Astrocyte (in vitro differentiated cells and primary cell): ENCODE results near the gene GNPDA2. TPM values are rescaled to one million over a fixed set of nuclear protein-coding genes. Genes with fewer than 3 reads are reported as not detected.
A peak's percentile ranks its signal among the peaks of the same experiment; 100 is the strongest.

Source experiments
- DNase-seq: peaks from one replicate; pipeline ENCODE4 v3.0.0-alpha.2; 2010; ENCODE audit warnings: low read depth
- FAIRE-seq: peaks from 2 replicates; lab custom pipeline; 2011; peaks lifted over from hg19 to GRCh38; lab: Jason Lieb, UNC
- H2AFZ ChIP-seq: 2 replicates; pipeline ENCODE4 v1.6.0; 2012; ENCODE audit warnings: low read depth, low read length, inconsistent platforms
- H3K27ac ChIP-seq: 2 replicates; pipeline ENCODE4 v1.5.1; 2011; ENCODE audit warnings: low read depth, low read length, inconsistent platforms
- H3K27me3 ChIP-seq: 2 replicates; pipeline ENCODE4 v1.6.0; 2011; ENCODE audit warnings: low read length, inconsistent platforms; ENCODE audit not compliant: insufficient read depth
- H3K36me3 ChIP-seq: 2 replicates; pipeline ENCODE4 v1.5.1; 2011; ENCODE audit warnings: low read length, inconsistent platforms; ENCODE audit not compliant: insufficient read depth
- H3K4me1 ChIP-seq: 2 replicates; pipeline ENCODE4 v1.5.1; 2011; ENCODE audit warnings: low read length, inconsistent platforms; ENCODE audit not compliant: insufficient read depth
- H3K4me2 ChIP-seq: 2 replicates; pipeline ENCODE4 v1.6.0; 2012; ENCODE audit warnings: low read length, inconsistent platforms
- H3K4me3 ChIP-seq: 2 replicates; pipeline ENCODE4 v1.5.1; 2011; ENCODE audit warnings: low read depth, mild to moderate bottlenecking, low read length, inconsistent platforms; ENCODE audit not compliant: insufficient read depth
- H3K79me2 ChIP-seq: 2 replicates; pipeline ENCODE4 v1.6.0; 2012; ENCODE audit warnings: mild to moderate bottlenecking, low read length, inconsistent platforms; ENCODE audit not compliant: insufficient read depth
- H3K9ac ChIP-seq: 2 replicates; pipeline ENCODE4 v1.6.0; 2012; ENCODE audit warnings: mild to moderate bottlenecking, low read length, inconsistent platforms
- H3K9me3 ChIP-seq: 2 replicates; pipeline ENCODE4 v1.5.1; 2012; ENCODE audit warnings: low read depth, mild to moderate bottlenecking, low read length, inconsistent platforms; ENCODE audit not compliant: insufficient read depth
- H4K20me1 ChIP-seq: 2 replicates; pipeline ENCODE4 v1.6.0; 2012; ENCODE audit warnings: low read length, inconsistent platforms; ENCODE audit not compliant: insufficient read depth
- H3K27ac Mint-ChIP-seq: one replicate; pipeline ENCODE4 v1.8.0; 2021; ENCODE audit warnings: mild to moderate bottlenecking, mixed read lengths; ENCODE audit not compliant: unreplicated experiment
- H3K27me3 Mint-ChIP-seq: one replicate; pipeline ENCODE4 v1.8.0; 2021; ENCODE audit warnings: low read depth, mixed read lengths; ENCODE audit not compliant: unreplicated experiment
- H3K36me3 Mint-ChIP-seq: one replicate; pipeline ENCODE4 v1.8.0; 2021; ENCODE audit warnings: low read depth, mixed read lengths; ENCODE audit not compliant: unreplicated experiment
- H3K4me1 Mint-ChIP-seq: one replicate; pipeline ENCODE4 v1.8.0; 2021; ENCODE audit warnings: low read depth, mixed read lengths; ENCODE audit not compliant: unreplicated experiment
- H3K4me3 Mint-ChIP-seq: one replicate; pipeline ENCODE4 v1.8.0; 2021; ENCODE audit warnings: mild to moderate bottlenecking, moderate library complexity, mixed read lengths; ENCODE audit not compliant: unreplicated experiment
- H3K9me3 Mint-ChIP-seq: one replicate; pipeline ENCODE4 v1.8.0; 2021; ENCODE audit warnings: mild to moderate bottlenecking, mixed read lengths; ENCODE audit not compliant: unreplicated experiment
- CTCF ChIP-seq: IDR thresholded peaks from 2 replicates; pipeline ENCODE4 v1.5.1; 2011; ENCODE audit warnings: low read depth, mild to moderate bottlenecking, inconsistent platforms, low read length, moderate library complexity; ENCODE audit not compliant: insufficient read depth
- EZH2 ChIP-seq: IDR thresholded peaks from 2 replicates; pipeline ENCODE4 v1.6.1; 2012; ENCODE audit warnings: mild to moderate bottlenecking, low read length, inconsistent platforms; ENCODE audit not compliant: insufficient read depth
- total RNA-seq: library from RNA; stranded (reverse); gene quantifications from 2 replicates; pipeline ENCODE4 v1.2.1, GENCODE V29; 2021

GNPDA2 gene
- total RNA-seq, 1 donor from 2014 or later = 12.2 TPM

GRCh38 chr4:44725726-44726037 is 674 bp downstream of the GNPDA2 start:
- Histone ChIP-seq H3K4me2 (peak overlapping the region; percentile 97), H4K20me1 (peaks cover 21% of the 10 kb centered on the region), H3K79me2 (peaks cover 54% of the 10 kb centered on the region), H3K4me3 (peak overlapping the region; percentile 87), H2AFZ (peak overlapping the region; percentile 87), H3K27ac (peak overlapping the region; percentile 62), H3K9me3 (no peaks in the 10 kb centered on the region), H3K4me1 (no peaks in the 10 kb centered on the region), H3K9ac (peak overlapping the region; percentile 87), H3K36me3 (no peaks in the 10 kb centered on the region), H3K27me3 (no peaks in the 10 kb centered on the region)
- H3K27ac Mint-ChIP-seq = peak overlapping the region; percentile 55
- H3K27me3 Mint-ChIP-seq = no peaks in the 10 kb centered on the region
- H3K4me3 Mint-ChIP-seq = peak overlapping the region; percentile 97
- no peaks in the 10 kb centered on the region for H3K36me3 Mint-ChIP-seq
- no peaks in the 10 kb centered on the region for H3K9me3 Mint-ChIP-seq
- FAIRE-seq = no peak
- TF ChIP-seq EZH2 = no peak
- no peak for TF ChIP-seq CTCF
- no peak for DNase-seq
- H3K4me1 Mint-ChIP-seq = peaks cover 4% of the 10 kb centered on the region

DNA sequence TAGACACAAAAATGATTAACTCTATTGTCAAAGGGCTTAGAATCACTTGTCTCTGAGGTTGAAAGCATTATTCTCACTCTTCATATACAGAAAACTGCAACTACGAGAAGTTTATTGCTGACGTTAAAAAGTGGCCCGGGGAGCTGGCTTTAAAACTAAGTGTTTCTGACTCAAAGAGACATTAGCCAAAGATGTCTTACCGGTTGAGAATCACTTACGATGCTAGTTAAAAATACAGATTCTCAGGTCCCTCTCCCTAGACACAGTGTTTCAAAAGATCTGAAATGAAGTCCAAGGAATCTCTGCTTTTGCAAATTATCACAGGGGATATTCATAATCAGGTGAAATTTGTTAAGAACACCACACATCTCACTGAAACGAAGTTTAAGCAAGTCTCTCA is 1.2 kb downstream of the GNPDA2 start:
- peak overlapping the region; percentile 97 for H3K4me3 Mint-ChIP-seq
- Histone ChIP-seq H2AFZ (no peak overlapping the region), H3K4me1 (no peaks in the 10 kb centered on the region), H3K27me3 (no peaks in the 10 kb centered on the region), H3K4me2 (peak overlapping the region; percentile 97), H3K9me3 (no peaks in the 10 kb centered on the region), H4K20me1 (peaks cover 26% of the 10 kb centered on the region), H3K79me2 (peaks cover 59% of the 10 kb centered on the region), H3K27ac (no peak overlapping the region), H3K9ac (peak overlapping the region; percentile 87), H3K4me3 (peak overlapping the region; percentile 87), H3K36me3 (no peaks in the 10 kb centered on the region)
- TF ChIP-seq EZH2 (no peak), CTCF (no peak)
- peaks cover 4% of the 10 kb centered on the region for H3K4me1 Mint-ChIP-seq
- no peaks in the 10 kb centered on the region for H3K9me3 Mint-ChIP-seq
- no peaks in the 10 kb centered on the region for H3K36me3 Mint-ChIP-seq
- H3K27ac Mint-ChIP-seq = peak overlapping the region; percentile 15
- no peak for DNase-seq
- H3K27me3 Mint-ChIP-seq = no peaks in the 10 kb centered on the region
- no peak for FAIRE-seq

- DNase-seq (no peak), FAIRE-seq (no peak)
- Histone ChIP-seq H3K9ac (no peak overlapping the region), H2AFZ (no peak overlapping the region), H3K4me2 (no peak overlapping the region), H3K79me2 (peaks cover 86% of the 10 kb centered on the region), H3K4me3 (no peak overlapping the region), H3K4me1 (no peaks in the 10 kb centered on the region), H3K27ac (no peak overlapping the region), H3K27me3 (no peaks in the 10 kb centered on the region), H4K20me1 (peaks cover 30% of the 10 kb centered on the region), H3K9me3 (no peaks in the 10 kb centered on the region), H3K36me3 (no peaks in the 10 kb centered on the region)
- Mint-ChIP-seq H3K4me1 (peaks cover 4% of the 10 kb centered on the region), H3K27me3 (no peaks in the 10 kb centered on the region), H3K9me3 (no peaks in the 10 kb centered on the region), H3K27ac (no peak overlapping the region), H3K4me3 (no peak overlapping the region), H3K36me3 (no peaks in the 10 kb centered on the region)
- TF ChIP-seq CTCF (no peak), EZH2 (no peak)
Measured at GRCh38 chr4:44722001-44722400, 4.4 kb downstream of the GNPDA2 start.
